CD4-positive, alpha-beta T cell (primary cell): Measurements from ENCODE around the gene SEC16A. TPM values are rescaled to one million over a fixed set of nuclear protein-coding genes. Genes with fewer than 3 reads are reported as not detected.

Source experiments
- ATAC-seq: fragments of 200-7000 bp; cut with Tn5 transposase; one replicate; pipeline ENCODE4 v1.10.0; 2022; ENCODE audit warnings: mild to moderate bottlenecking; ENCODE audit not compliant: poor library complexity
- CTCF ChIA-PET: fragments of 350-600 bp; sonication (Branson Sonifier 250); formaldehyde crosslinking; loops from one replicate; lab custom pipeline; 2021; ENCODE audit warnings: antibody characterized with exemption, inconsistent platforms; lab: Charles Lee
- POLR2A ChIA-PET: fragments of 350-600 bp; sonication (Branson Sonifier 250); formaldehyde crosslinking; loops from one replicate; lab custom pipeline; 2021; ENCODE audit warnings: antibody characterized with exemption, inconsistent platforms; lab: Charles Lee
- DNase-seq, 14 experiments: peaks; one replicate each; pipeline ENCODE4 v3.0.0-alpha.2; 2013 to 2020; ENCODE audit warnings: mixed read lengths in 2 of 14
- H3K27ac ChIP-seq, 2 donors: one replicate each; pipeline versions ENCODE4 v1.5.1 to v1.7.0; 2013; ENCODE audit warnings: low read length in 2 of 2, low read depth in 1 of 2, mild to moderate bottlenecking in 1 of 2
- H3K27me3 ChIP-seq, 2 experiments: 1 replicate in 1 of 2; 2 replicates in 1 of 2; pipeline versions ENCODE4 v1.6.1 to v1.7.0; 2013; ENCODE audit warnings: low read length in 2 of 2, control low read depth in 1 of 2, mild to moderate bottlenecking in 1 of 2, moderate library complexity in 1 of 2; ENCODE audit not compliant: insufficient read depth in 2 of 2, control insufficient read depth in 1 of 2
- H3K36me3 ChIP-seq: one replicate; pipeline ENCODE4 v1.6.1; 2013; ENCODE audit warnings: low read length, control low read depth; ENCODE audit not compliant: insufficient read depth
- H3K4me1 ChIP-seq: one replicate; pipeline ENCODE4 v1.6.1; 2013; ENCODE audit warnings: low read length, control low read depth; ENCODE audit not compliant: insufficient read depth
- H3K4me3 ChIP-seq: one replicate; pipeline ENCODE4 v1.5.1; 2013; ENCODE audit warnings: mild to moderate bottlenecking, low read length, moderate library complexity
- H3K9me3 ChIP-seq, 2 experiments: 1 replicate in 1 of 2; 2 replicates in 1 of 2; pipeline versions ENCODE4 v1.6.1 to v1.7.0; 2013; ENCODE audit warnings: low read length in 2 of 2, mild to moderate bottlenecking in 2 of 2, control low read depth in 1 of 2, moderate library complexity in 1 of 2; ENCODE audit not compliant: control insufficient read depth in 1 of 2, insufficient read depth in 1 of 2
- H3K27ac Mint-ChIP-seq: one replicate; pipeline ENCODE4 v1.8.0; 2020; ENCODE audit warnings: mixed read lengths
- H3K27me3 Mint-ChIP-seq: one replicate; pipeline ENCODE4 v1.8.0; 2021; ENCODE audit warnings: mixed read lengths
- H3K36me3 Mint-ChIP-seq: one replicate; pipeline ENCODE4 v1.8.0; 2021; ENCODE audit warnings: low read depth, mixed read lengths
- H3K4me1 Mint-ChIP-seq: one replicate; pipeline ENCODE4 v1.8.0; 2021; ENCODE audit warnings: low read depth, mixed read lengths
- H3K4me3 Mint-ChIP-seq: one replicate; pipeline ENCODE4 v1.8.0; 2020; ENCODE audit warnings: mild to moderate bottlenecking, mixed read lengths
- H3K9me3 Mint-ChIP-seq: one replicate; pipeline ENCODE4 v1.8.0; 2020; ENCODE audit warnings: mixed read lengths
- CTCF ChIP-seq: fragments of 200-600 bp; IDR thresholded peaks from one replicate; pipeline ENCODE4 v1.8.0; 2022; ENCODE audit warnings: antibody characterized with exemption, mild to moderate bottlenecking
- intact Hi-C, 2 experiments: fragments of 100-400 bp; cut with DNase I in 1 of 2; cut with micrococcal nuclease in 1 of 2; formaldehyde crosslinking; loops; one replicate each; pipeline versions ENCODE4 v1.15.1 to v1.9.0; 2023 to 2025; cut with DNase I, micrococcal nuclease
- total RNA-seq, 174 experiments: library from RNA in 2 of 174; stranded (reverse) in 2 of 174; gene quantifications; one replicate each; pipeline ENCODE4 v1.2.3 and lab custom pipeline; 2021 to 2026

The SEC16A gene
- total RNA-seq, 2 experiments from 2014 or later = 73.0 to 75.0 TPM

DNA sequence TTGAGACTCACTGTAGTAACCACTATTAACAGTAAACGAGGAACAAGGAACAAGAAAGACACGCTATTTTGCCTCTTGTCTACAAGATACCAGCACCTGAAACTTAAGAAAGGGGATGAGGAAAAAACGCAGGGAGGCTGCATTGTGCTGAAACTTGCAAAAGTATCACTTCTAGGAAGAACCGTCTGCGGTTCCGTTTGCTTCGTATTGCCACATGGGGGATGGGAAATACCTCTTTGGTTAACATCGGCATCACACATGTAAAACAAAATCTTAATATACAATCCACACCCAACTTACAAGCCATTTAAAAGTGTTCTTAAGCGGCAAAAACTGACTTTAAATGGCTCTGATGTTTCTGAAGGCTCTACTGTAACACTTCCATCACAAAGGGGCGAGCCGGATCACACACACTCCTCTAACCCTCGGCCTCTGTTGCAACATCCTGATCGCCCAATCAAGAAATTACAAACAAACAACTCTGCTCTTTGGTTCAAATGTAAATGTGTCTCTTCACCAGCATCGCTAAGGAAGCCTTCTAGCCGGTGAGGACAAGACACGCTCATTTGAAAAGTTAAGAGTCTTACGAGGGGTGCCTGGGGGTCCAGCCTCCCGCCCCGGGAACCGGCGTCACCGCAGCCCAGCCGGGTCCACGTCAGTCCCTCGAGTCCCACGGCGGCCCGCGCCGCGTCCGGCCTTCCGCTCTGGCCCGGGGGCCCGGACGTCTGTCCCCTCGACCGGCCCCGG lies 621 bp downstream of the SEC16A start:
- POLR2A ChIA-PET = no interaction called here
- Mint-ChIP-seq H3K27me3 (no peaks in the 10 kb centered on the region), H3K27ac (peak overlapping the region; percentile 99), H3K9me3 (no peaks in the 10 kb centered on the region), H3K36me3 (peaks cover 47% of the 10 kb centered on the region), H3K4me3 (peak overlapping the region; percentile 95), H3K4me1 (peaks cover 56% of the 10 kb centered on the region)
- H3K27me3 ChIP-seq = no peaks in the 10 kb centered on the region
- ATAC-seq = no peak
- peak overlapping the region; percentile 87 to 97 for H3K27ac ChIP-seq
- TF ChIP-seq CTCF = no peak
- intact Hi-C loops = loop anchor here (2.0 to 10.0 kb wide), 5 partner anchors 65 to 605 kb away; partner anchors contain the start of genes MAN1B1 (in 1 of the 2), NOTCH1 (in 1 of the 2), QSOX2 (in 1 of the 2) and SNAPC4 (in 1 of the 2)
- no peaks in the 10 kb centered on the region for H3K9me3 ChIP-seq
- H3K4me1 ChIP-seq = peaks cover 36% of the 10 kb centered on the region
- CTCF ChIA-PET = no interaction called here
- peak overlapping the region; percentile 63 for H3K4me3 ChIP-seq
- H3K36me3 ChIP-seq = peaks cover 19% of the 10 kb centered on the region
- peak in 8 of 14 experiments; percentile 7 to 67 (median 22) for DNase-seq

DNA sequence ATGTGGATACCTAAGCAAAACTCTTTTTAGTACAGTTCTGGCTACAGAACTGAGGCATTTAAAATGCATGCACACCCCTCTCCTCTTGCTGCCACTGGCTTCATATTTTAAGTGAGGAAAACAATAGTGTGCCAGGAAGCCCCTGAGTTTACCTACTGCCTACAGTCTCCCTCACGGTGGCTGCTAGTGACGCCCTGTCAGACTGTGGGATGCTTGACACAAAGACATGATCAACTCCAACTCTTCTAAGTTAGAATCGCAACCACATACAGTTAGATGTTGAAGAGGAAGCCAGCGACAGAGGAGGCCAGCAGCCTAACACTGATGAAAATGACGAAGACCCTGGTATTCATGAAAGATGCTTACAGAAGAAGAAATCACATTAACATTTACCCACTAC lies 1.3 kb downstream of the SEC16A start:
- H3K4me1 Mint-ChIP-seq = peaks cover 56% of the 10 kb centered on the region
- Histone ChIP-seq H3K4me1 (peaks cover 36% of the 10 kb centered on the region), H3K27ac (peak overlapping the region; percentile 87 to 97), H3K4me3 (peak overlapping the region; percentile 63), H3K36me3 (peaks cover 26% of the 10 kb centered on the region), H3K27me3 (no peaks in the 10 kb centered on the region), H3K9me3 (no peaks in the 10 kb centered on the region)
- TF ChIP-seq CTCF = no peak
- intact Hi-C loops = loop anchor here (2.0 to 10.0 kb wide), 5 partner anchors 39 to 606 kb away; partner anchors contain the start of genes MAN1B1 (in 1 of the 2), NOTCH1 (in 1 of the 2) and QSOX2 (in 1 of the 2)
- ATAC-seq (no peak), DNase-seq (peak in 1 of 14 experiments; percentile 19)
- CTCF ChIA-PET = no interaction called here
- H3K9me3 Mint-ChIP-seq = no peaks in the 10 kb centered on the region
- no peaks in the 10 kb centered on the region for H3K27me3 Mint-ChIP-seq
- peak overlapping the region; percentile 99 for H3K27ac Mint-ChIP-seq
- peak overlapping the region; percentile 95 for H3K4me3 Mint-ChIP-seq
- peaks cover 54% of the 10 kb centered on the region for H3K36me3 Mint-ChIP-seq
- POLR2A ChIA-PET = no interaction called here

DNA sequence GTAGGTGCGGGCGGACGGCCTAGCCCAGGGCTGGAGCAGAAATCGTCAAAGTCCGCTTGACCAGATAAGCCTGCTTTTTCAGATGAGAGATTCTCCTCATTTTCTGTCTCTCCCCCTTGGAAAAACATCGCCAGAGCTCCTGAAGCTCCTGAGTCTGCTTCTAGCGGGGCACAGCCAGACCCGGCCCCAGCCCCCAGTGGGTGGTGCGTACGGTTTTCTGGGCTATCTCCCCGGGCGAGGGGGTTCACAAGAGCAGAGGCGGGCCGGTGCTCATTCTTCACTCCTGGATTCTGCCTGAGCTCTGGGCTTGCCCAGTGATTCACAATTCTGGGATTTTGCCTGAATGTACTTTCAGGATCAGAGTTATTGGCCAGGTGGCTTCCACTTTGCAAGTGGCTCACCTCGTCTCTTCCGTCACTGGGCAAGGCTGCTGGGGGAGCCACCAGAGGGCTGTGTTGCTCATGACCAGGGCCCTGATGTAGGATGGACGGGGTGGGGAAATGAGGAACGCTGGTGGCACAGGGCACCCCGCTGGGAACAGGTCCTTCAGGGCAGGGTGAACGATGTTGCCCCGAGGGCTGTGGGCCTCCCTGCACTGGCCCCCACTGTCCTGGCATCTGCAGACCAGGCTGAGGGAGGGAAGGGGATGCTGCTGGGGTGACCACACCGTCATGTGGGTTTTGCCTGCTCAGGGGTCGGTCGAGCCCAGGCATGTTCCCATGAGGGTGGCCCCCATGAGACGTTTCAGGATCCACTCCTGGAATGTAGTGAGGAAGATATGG lies 6.3 kb downstream of the SEC16A start:
- H3K4me3 Mint-ChIP-seq = no peak overlapping the region
- ChIA-PET POLR2A (no interaction called here), CTCF (no interaction called here)
- Histone ChIP-seq H3K36me3 (peaks cover 76% of the 10 kb centered on the region), H3K27me3 (no peaks in the 10 kb centered on the region), H3K27ac (no peak overlapping the region), H3K9me3 (no peaks in the 10 kb centered on the region), H3K4me3 (no peak overlapping the region), H3K4me1 (peaks cover 14% of the 10 kb centered on the region)
- no peak for TF ChIP-seq CTCF
- H3K4me1 Mint-ChIP-seq = peaks cover 31% of the 10 kb centered on the region
- intact Hi-C loops = loop anchor here in 1 of 2 experiments (2.0 kb wide), 1 partner anchor 20 kb away; no protein-coding TSS in a partner anchor
- H3K9me3 Mint-ChIP-seq = no peaks in the 10 kb centered on the region
- H3K27ac Mint-ChIP-seq = no peak overlapping the region
- H3K27me3 Mint-ChIP-seq = no peaks in the 10 kb centered on the region
- no peak for ATAC-seq
- no peak for DNase-seq
- H3K36me3 Mint-ChIP-seq = peaks cover 79% of the 10 kb centered on the region
